Measurements from ENCODE around the gene LMTK3.

Gene LMTK3

GRCh38 chr19:48533770-48534169 is 22.1 kb upstream of the LMTK3 start:
- no peak overlapping the region for H3K4me3 ChIP-seq
- intact Hi-C loops (cut with DNase I; ENCODE audit: low total_unique reads), result no loop called here
- no peaks in the 10 kb centered on the region for H3K36me3 ChIP-seq
- H3K4me1 ChIP-seq, result no peaks in the 10 kb centered on the region
- DNase-seq, result no peak
- no peak overlapping the region for H3K27ac ChIP-seq
- TF ChIP-seq, protein P1, sequence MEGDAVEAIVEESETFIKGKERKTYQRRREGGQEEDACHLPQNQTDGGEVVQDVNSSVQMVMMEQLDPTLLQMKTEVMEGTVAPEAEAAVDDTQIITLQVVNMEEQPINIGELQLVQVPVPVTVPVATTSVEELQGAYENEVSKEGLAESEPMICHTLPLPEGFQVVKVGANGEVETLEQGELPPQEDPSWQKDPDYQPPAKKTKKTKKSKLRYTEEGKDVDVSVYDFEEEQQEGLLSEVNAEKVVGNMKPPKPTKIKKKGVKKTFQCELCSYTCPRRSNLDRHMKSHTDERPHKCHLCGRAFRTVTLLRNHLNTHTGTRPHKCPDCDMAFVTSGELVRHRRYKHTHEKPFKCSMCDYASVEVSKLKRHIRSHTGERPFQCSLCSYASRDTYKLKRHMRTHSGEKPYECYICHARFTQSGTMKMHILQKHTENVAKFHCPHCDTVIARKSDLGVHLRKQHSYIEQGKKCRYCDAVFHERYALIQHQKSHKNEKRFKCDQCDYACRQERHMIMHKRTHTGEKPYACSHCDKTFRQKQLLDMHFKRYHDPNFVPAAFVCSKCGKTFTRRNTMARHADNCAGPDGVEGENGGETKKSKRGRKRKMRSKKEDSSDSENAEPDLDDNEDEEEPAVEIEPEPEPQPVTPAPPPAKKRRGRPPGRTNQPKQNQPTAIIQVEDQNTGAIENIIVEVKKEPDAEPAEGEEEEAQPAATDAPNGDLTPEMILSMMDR (IDR thresholded peaks at IDR 0.05), result no peak
- H3K27me3 ChIP-seq, result peaks cover 0 to 26% of the 10 kb centered on the region in 2 donors
- H3K9me3 ChIP-seq, result peaks cover 0 to 8% (median 8%) of the 10 kb centered on the region in 3 donors

DNA sequence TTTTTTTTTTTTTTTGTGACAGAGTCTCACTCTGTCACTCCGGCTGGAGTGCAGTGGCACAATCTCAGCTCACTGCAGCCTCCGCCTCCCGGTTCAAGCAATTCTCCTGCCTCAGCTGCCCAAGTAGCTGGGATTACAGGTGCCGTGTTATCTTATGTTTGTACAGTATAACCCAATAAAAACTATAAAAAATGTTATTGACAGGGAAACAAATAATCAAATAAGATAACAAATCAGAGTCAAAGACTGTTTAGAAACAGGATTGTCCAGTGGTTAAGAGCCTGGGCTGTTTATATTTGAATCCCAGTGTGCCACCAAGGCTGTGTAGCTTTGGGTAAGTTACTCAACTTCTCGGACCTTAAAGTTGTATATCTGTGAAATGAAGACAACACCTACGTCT is 19.1 kb upstream of the LMTK3 start:
- DNase-seq, result no peak
- TF ChIP-seq, protein P1 (IDR thresholded peaks at IDR 0.05), result no peak
- Histone ChIP-seq H3K27me3 (peaks cover 0 to 18% of the 10 kb centered on the region in 2 donors), H3K4me3 (no peak overlapping the region), H3K9me3 (peaks cover 4 to 37% (median 23%) of the 10 kb centered on the region in 3 donors), H3K4me1 (no peaks in the 10 kb centered on the region), H3K36me3 (no peaks in the 10 kb centered on the region), H3K27ac (no peak overlapping the region)
- intact Hi-C loops (cut with DNase I; ENCODE audit: low total_unique reads), result no loop called here

DNA sequence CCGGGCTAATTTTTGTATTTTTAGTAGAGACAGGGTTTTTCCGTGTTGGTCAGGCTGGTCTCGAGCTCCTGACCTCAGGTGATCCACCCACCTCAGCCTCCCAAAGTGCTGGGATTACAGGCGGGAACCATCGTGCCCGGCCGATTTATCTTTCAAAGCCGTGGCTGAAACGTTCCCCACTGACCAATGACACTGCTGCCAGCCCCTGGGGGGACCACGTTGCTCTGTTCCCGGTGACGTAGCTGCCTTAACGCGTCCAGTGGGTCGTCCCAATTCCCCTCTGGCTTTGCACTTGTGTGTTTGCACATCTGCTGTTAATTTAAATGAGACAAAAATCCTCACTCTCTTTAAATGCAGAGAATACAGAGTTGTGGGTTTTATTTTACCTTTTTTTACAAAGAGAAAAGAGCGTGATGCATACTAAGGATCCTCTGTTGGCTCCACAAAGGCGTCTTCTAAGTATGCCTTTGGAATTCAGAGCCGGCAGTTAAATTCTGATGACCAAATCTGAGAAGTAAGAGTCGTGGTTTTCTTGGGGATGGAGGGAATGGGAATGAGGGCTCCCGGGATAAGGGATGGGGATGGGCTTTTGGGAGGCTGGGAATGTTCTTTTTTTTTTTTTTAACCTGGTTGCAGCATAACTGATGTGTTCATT is 18.6 kb upstream of the LMTK3 start:
- H3K36me3 ChIP-seq, result no peaks in the 10 kb centered on the region
- no peak overlapping the region for H3K4me3 ChIP-seq
- TF ChIP-seq, protein P1 (IDR thresholded peaks at IDR 0.05), result no peak
- intact Hi-C loops (cut with DNase I; ENCODE audit: low total_unique reads), result no loop called here
- H3K27me3 ChIP-seq, result peaks cover 0 to 18% of the 10 kb centered on the region in 2 donors
- H3K9me3 ChIP-seq, result peaks cover 4 to 42% (median 23%) of the 10 kb centered on the region in 3 donors
- no peak for DNase-seq
- no peaks in the 10 kb centered on the region for H3K4me1 ChIP-seq
- no peak overlapping the region for H3K27ac ChIP-seq

DNA sequence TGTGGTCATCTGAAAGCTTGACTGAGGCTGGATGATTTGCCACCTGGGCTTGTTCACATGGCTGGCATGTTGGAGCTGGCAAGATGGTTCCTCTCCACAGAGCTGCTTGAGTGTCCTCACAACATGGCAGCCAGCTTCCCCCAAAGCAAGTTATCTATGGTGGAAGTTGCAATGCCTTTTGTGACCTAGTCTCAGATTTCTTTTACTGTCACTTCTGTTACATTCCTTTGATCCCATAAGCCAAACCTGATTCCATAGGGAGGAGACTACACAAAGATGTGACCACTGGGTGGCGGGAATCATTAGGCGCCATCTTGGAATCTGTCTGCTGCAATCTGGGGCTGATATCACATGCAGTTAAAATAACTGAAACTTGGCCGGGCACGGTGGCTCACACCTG is 17.5 kb upstream of the LMTK3 start:
- TF ChIP-seq, protein P1 (IDR thresholded peaks at IDR 0.05), result no peak
- intact Hi-C loops (cut with DNase I; ENCODE audit: low total_unique reads), result no loop called here
- H3K9me3 ChIP-seq, result peaks cover 4 to 51% (median 28%) of the 10 kb centered on the region in 3 donors
- DNase-seq, result no peak
- H3K4me3 ChIP-seq, result no peak overlapping the region
- no peaks in the 10 kb centered on the region for H3K36me3 ChIP-seq
- no peak overlapping the region for H3K27ac ChIP-seq
- H3K4me1 ChIP-seq, result no peaks in the 10 kb centered on the region
- peaks cover 0 to 20% of the 10 kb centered on the region in 2 donors for H3K27me3 ChIP-seq

- TF ChIP-seq, protein P1 (IDR thresholded peaks at IDR 0.05), result no peak
- intact Hi-C loops (cut with DNase I; ENCODE audit: low total_unique reads), result no loop called here
- Histone ChIP-seq H3K36me3 (no peaks in the 10 kb centered on the region), H3K27ac (no peak overlapping the region), H3K4me3 (no peak overlapping the region), H3K27me3 (peaks cover 0 to 25% of the 10 kb centered on the region in 2 donors), H3K4me1 (no peaks in the 10 kb centered on the region), H3K9me3 (peaks cover 4 to 55% (median 31%) of the 10 kb centered on the region in 3 donors)
- no peak for DNase-seq
Observed at GRCh38 chr19:48524732-48525131, 13.1 kb upstream of the LMTK3 start.

Data from tibial artery (tissue), 4 donors.